HG03060 (cell line): ENCODE data around the gene WDFY3.
"Not testable (repeated sequence)": the region's sequence is repeated elsewhere in the genome, so short reads cannot be mapped to it uniquely, and the experiment has no call there.

ENCODE experiments used
- ATAC-seq: cut with Tn5 transposase; IDR thresholded peaks from one replicate; pipeline ENCODE4 v1.9.1; 2021; ENCODE audit warnings: low read depth, moderate number of reproducible peaks; ENCODE audit not compliant: unreplicated experiment

WDFY3 gene

DNA sequence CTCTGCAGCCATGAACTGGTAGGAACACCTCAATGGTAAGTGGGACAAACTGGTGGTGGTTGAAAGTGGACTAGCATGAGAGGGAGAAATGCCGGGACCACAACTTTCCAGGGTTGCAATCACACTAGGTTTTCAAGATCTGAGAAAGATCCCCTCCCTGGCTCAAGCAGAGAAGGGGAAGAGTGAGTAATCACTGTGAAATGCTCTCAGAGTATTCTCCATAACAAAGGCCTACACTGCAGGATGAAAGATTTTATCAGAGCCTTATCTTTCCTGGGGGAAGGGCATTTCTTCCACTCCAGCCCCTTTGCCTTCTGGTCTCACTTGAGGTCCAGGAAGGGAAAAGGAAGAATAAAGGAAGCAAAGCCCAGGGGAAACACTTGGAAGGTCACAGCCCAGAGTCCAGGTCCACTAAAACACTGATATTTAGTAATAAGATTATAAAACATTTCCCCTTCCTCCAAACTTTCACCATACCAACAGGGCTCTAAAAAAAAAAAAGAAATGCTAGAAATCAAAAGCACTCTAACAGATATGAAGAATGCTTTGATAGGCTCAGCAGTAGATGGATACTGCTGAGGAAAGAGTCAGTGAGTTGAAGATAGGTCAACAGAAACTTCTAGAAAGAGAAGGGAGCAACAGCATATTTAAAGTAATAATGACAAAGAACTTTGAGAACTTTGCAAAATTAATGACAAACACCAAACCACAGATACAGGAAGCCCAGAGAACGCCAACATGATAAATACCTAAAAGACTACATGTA is 95.9 kb downstream of the WDFY3 start:
- ATAC-seq, result no peak

- ATAC-seq, result no peak
Measured at GRCh38 chr4:84866295-84866694, 100.2 kb downstream of the WDFY3 start.

DNA sequence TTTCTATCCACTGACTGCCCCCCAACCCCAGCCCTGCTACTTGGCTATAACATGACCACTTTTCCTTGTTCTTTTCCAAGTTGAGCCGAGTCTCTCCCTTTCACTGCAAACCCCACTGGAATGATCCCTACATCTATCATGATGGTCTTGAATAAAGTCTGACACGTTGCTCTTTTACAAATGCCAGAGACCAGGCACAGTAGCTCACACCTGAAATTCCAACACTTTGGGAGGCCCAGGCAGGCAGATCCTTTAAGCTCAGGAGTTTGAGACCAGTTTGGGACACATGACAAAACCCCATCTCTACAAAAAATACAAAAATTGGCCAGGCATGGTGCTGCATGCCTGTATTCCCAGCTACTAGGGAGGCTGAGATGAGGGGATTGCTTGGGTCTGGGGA is 100.9 kb downstream of the WDFY3 start:
- ATAC-seq, result no peak

- no peak for ATAC-seq
Measured at GRCh38 chr4:84862064-84862463, 104.4 kb downstream of the WDFY3 start.

DNA sequence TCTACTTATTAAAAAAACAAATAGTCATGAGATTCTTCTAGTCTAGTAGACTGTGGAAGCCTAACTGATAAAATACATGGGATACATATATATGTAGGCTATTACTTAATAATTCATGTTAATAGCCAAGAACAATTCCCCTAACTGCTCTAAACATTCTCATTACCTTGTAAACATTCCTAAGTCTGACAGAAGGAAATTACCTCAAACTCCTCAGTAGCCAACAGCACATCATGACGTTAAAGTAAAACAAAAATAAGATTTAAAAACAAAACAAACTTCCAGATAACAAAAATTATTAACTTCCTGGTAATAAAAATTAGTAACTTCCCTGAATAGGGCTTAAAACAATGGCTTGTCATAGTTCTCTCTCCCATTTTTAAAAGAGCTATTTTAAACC is 109.2 kb downstream of the WDFY3 start:
- ATAC-seq, result no peak

- ATAC-seq, result no peak
Measured at GRCh38 chr4:84856468-84857049, 109.9 kb downstream of the WDFY3 start.

DNA sequence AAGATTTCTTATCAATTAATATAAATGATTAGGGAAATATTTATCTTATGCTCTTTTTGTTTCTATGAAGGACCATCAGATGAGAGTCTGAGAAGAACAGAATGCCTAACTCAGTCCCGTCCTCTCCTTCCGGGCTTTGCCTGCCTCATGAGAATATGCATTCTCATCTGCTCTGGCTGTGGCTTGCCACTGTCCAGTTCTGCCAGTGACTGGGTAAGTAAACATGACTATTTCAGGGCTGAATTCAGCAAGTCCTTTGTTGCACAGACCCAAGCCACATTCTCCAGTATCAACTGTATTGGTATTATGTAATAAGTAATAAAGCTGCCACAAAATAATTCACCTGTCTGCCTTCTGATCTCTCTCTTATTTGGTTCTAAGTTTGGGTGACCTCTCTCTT is 110.7 kb downstream of the WDFY3 start:
- no peak for ATAC-seq

DNA sequence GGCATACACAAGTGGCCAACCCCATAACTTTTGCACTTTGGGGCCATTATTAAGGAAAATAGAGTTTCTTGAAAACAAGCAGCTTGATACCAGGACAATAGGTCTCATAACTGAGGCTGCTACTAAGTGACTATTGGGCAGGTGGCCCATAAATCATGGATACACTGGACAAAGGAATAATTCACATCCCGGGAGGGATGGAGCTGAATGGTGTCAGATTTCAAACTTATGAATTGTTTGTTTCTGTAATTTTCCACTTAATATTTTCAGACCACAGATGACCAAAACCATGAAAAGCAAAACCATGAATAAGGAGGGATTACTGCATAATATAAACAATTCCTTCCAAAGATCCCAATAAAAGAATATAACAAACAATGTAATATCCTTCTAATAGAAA is 114.4 kb downstream of the WDFY3 start:
- no peak for ATAC-seq

- no peak for ATAC-seq
Measured at GRCh38 chr4:84849051-84849640, 117.3 kb downstream of the WDFY3 start.

DNA sequence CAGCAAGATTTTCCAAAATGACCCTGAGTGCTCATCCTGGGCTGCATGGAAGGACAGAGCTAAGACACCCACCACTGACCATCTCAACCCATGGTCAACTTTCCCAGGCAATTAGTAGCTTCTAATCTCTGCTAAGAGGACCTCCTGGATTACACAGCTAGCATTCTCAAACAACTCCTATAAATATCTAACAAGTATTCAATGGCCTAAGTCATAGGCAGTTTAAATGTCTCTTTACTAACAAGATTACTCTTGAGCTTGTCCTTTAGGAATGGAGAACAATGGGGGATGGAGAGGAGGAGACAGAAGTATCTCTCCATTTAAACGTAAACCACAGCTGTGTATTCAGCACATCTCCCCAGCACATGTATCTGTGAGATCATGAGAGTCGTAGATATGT is 118.1 kb downstream of the WDFY3 start:
- no peak for ATAC-seq

DNA sequence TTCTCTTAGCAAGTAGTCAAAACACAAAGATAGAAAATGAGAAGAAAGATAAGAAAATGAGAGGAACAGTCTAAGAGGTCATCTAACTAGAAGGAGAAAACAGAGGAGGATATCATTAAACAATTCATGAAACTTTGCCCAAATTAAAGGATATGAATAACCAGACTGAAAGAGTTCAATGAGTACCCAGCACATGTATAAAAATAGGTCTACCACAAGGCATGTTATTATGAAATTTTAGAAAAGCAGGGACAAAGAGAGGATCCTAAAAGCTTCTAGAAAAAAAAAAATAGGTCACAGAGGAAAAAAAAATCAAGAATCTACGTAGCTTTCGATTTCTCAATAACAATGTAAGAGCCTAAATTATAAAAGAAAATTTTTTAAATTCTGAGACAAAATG is 118.5 kb downstream of the WDFY3 start:
- no peak for ATAC-seq

GRCh38 chr4:84846985-84847384 is 119.5 kb downstream of the WDFY3 start:
- no peak for ATAC-seq

DNA sequence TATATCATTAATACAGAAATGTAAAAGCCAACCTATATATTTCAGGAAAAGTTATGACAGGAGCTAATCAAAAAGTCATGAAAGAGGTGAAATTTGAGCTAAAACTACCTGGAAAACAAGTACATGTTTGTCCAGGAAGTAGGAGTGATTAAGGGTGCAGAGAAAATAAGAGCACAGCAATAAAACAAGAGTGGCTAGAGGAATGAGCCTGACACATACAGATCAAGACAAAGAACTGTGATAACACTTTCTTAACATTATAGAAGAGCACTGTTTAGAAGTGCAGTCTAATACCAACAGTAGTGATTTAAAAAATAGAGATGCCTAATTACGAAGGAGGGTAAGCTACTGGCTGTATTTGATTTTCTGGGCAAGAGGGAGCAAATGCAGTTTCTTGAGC is 125.1 kb downstream of the WDFY3 start:
- ATAC-seq, result no peak

DNA sequence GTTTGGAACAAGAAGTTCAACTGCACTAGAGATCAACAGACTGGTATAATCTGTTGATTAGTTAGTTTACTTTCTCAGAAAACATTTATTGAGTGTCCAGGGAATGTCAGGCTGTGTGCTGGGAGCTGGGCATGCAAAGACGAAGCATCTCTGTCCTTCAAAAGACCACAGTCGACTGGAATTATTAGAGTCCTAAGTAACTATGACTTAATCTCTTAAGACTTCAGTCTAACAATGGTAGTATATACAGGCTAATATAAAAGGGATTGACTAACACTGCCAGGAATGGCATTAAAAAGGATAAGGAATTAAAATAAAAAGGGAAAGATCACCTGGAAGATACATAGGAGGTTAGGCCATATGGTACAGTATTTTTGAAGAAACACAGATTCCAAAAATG is 128.7 kb downstream of the WDFY3 start:
- no peak for ATAC-seq

DNA sequence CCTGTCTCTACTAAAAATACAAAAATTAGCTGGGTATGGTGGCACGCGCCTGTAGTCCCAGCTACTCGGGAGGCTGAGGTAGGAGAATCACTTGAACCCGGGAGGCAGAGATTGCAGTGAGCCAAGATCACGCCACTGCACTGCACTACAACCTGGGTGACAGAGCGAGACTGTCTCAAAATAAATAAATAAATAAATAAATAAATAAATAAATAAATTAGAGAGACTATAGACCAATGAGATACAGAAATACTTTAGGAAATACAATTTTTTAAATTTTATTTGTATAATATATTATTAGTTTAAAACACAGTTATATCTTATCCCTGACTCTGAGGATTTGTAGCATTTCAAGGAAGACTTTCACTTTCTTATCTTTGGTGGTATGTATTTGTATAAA is 136.9 kb downstream of the WDFY3 start:
- ATAC-seq, result not testable (repeated sequence)

- no peak for ATAC-seq
Measured at GRCh38 chr4:84826681-84827080, 139.8 kb downstream of the WDFY3 start.

DNA sequence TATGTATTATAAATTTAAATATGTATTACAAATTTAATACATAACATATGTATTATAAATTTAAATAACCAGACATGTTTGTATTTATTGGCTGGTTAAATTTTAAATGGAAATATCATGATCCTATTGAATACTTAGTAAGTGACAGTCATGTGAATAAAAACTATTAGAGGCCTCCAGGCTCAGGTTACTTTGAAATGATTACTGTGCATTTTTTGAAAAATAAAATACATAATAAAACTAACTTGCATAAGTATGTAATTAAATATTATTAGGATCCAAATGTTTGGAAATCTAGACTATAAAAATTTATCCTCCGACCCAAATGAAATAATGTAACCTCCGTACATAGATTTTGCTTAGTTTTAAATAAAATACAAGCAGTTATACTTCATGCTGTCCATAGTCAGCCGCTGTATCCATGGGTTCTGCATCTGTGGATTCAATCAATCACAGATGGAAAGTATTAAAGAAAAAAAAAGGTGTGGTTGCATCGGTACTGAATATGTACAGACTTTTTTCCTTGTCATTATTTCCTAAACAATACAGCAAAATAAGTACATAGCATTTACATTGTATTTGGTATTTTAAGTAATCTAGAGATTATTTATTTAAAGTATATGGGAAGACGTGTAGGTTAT is 140.7 kb downstream of the WDFY3 start:
- no peak for ATAC-seq

DNA sequence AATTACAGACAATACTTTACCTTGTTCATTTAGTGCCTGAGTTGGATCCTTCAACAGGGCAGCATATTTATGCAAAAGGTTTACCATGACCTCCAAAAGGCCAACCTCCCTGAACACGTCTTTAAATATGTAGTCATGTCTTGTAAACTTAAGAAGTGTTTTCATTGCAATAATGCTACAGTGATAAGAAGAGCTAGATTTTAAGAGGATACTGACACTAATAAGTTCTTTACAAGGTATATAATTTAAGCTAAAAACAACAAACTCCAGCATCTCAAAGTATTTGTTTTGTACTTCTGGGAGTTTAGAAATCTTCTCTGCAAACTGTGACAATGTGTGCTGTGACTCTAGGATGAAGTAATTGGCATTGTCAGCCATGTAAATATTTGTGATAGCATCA is 145.4 kb downstream of the WDFY3 start:
- ATAC-seq, result no peak

DNA sequence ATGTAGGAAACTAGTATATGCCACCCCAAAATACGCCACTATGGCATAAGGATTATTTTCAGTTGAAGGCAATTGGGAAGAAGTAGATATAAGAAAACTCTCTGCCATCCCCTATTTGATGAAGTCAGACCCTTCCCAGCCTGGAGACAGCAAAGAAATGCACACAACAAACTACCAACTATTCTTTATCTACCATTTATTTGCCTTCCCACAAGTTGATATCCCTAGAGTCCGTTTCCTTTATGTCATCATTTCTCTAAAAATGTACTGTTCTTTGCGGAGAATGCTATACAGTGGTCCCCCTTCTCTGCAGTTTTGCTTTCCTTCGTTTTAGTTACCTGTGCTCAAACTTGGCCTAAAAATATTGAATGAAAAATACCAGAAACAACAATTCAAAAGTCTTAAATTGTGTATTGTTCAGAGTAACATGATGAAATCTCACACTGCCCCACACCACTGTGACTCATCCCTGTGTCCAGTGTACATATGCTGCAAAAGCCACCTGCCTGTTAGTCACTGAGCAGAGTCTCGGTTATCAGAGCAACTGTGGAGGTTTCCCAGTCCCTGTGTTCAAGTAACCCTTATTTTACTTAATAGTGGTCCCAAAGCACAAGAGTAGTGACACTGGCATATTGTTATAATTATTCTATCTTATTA is 152.3 kb downstream of the WDFY3 start:
- no peak for ATAC-seq

DNA sequence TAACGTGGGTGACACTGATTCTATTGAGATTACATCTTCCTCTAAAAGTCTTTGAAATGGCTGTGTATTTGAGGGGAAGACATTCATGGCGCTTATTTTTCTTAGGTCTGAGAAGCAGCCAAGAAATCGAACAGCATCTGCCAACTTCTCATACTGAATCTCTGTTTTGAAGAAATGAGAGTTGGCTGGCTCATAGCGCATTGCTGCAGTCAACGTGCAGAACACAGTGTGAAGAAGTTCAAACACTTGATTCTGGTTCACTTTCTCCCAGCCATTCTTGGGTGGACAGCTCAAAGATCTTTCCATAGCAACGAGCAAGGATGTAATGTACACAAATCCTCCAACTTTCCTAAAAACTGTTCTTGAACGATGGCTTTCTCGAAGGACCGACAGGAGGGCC is 156.5 kb downstream of the WDFY3 start:
- no peak for ATAC-seq

DNA sequence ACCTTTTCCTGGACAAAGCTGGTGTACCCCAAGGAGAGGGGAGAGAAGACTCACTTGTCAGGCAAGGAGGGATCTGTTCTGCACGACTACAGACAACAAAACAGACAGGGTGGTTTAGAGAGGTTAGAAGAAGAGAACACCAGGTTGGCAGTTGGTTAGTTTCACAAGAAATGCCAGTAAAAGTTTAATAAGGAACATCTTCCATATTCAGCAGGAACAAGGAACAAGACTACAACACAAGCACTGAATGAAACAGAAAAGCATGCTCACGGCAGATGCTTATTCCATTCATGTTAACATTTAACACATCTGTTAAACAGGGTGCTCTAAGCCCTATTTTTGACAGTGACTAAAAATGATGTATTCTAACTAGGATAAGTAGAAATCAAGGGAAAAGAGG is 158.2 kb downstream of the WDFY3 start:
- no peak for ATAC-seq
